ENCODE data around the gene LIG3.

The LIG3 gene

GRCh38 chr17:34990921-34991365 is 10.6 kb downstream of the LIG3 start:
- H3K4me3 ChIP-seq (ENCODE audit: low read depth, low read length), result no peak overlapping the region
- no peak for TF ChIP-seq CTCF (IDR thresholded peaks at IDR 0.05; ENCODE audit: low read depth, low read length, missing control alignments)
- peak; percentile 10 for DNase-seq (ENCODE audit: low read depth)

GRCh38 chr17:34991606-34992005 is 11.3 kb downstream of the LIG3 start:
- no peak for DNase-seq (ENCODE audit: low read depth)
- no peak for TF ChIP-seq CTCF (IDR thresholded peaks at IDR 0.05; ENCODE audit: low read depth, low read length, missing control alignments)
- H3K4me3 ChIP-seq (ENCODE audit: low read depth, low read length), result no peak overlapping the region

GRCh38 chr17:34993031-34993430 is 12.7 kb downstream of the LIG3 start:
- H3K4me3 ChIP-seq (ENCODE audit: low read depth, low read length), result no peak overlapping the region
- DNase-seq (ENCODE audit: low read depth), result no peak
- no peak for TF ChIP-seq CTCF (IDR thresholded peaks at IDR 0.05; ENCODE audit: low read depth, low read length, missing control alignments)

GRCh38 chr17:34996422-34997285 is 16.3 kb downstream of the LIG3 start:
- H3K4me3 ChIP-seq (ENCODE audit: low read depth, low read length), result no peak overlapping the region
- DNase-seq (ENCODE audit: low read depth), result no peak
- TF ChIP-seq CTCF (IDR thresholded peaks at IDR 0.05; ENCODE audit: low read depth, low read length, missing control alignments), result no peak

GRCh38 chr17:34997355-34997862 is 17.1 kb downstream of the LIG3 start:
- no peak overlapping the region for H3K4me3 ChIP-seq (ENCODE audit: low read depth, low read length)
- no peak for DNase-seq (ENCODE audit: low read depth)
- TF ChIP-seq CTCF (IDR thresholded peaks at IDR 0.05; ENCODE audit: low read depth, low read length, missing control alignments), result no peak

- peak; percentile 10 for DNase-seq (ENCODE audit: low read depth)
- TF ChIP-seq CTCF (IDR thresholded peaks at IDR 0.05; ENCODE audit: low read depth, low read length, missing control alignments), result peak; percentile 96
- no peak overlapping the region for H3K4me3 ChIP-seq (ENCODE audit: low read depth, low read length)
Measured at GRCh38 chr17:34998205-34998604, 17.9 kb downstream of the LIG3 start.
